GM18507 (cell line): ENCODE data around the gene IFT172.
"Not testable (repeated sequence)": the region's sequence is repeated elsewhere in the genome, so short reads cannot be mapped to it uniquely, and the experiment has no call there.

ENCODE experiments used
- DNase-seq: peaks from one replicate; pipeline ENCODE4 v3.0.0; 2011; ENCODE audit warnings: low read depth; ENCODE audit not compliant: insufficient read length; ENCODE audit errors: extremely low spot score
- FAIRE-seq: peaks from 2 replicates; lab custom pipeline; 2011; peaks lifted over from hg19 to GRCh38; lab: Jason Lieb, UNC

The IFT172 gene

GRCh38 chr2:27431395-27431794, 58.1 kb downstream of the IFT172 start:
- DNase-seq, result no peak
- no peak for FAIRE-seq

GRCh38 chr2:27428978-27429541, 60.5 kb downstream of the IFT172 start:
- DNase-seq, result peak; percentile 76
- peak; percentile 49 for FAIRE-seq

DNA sequence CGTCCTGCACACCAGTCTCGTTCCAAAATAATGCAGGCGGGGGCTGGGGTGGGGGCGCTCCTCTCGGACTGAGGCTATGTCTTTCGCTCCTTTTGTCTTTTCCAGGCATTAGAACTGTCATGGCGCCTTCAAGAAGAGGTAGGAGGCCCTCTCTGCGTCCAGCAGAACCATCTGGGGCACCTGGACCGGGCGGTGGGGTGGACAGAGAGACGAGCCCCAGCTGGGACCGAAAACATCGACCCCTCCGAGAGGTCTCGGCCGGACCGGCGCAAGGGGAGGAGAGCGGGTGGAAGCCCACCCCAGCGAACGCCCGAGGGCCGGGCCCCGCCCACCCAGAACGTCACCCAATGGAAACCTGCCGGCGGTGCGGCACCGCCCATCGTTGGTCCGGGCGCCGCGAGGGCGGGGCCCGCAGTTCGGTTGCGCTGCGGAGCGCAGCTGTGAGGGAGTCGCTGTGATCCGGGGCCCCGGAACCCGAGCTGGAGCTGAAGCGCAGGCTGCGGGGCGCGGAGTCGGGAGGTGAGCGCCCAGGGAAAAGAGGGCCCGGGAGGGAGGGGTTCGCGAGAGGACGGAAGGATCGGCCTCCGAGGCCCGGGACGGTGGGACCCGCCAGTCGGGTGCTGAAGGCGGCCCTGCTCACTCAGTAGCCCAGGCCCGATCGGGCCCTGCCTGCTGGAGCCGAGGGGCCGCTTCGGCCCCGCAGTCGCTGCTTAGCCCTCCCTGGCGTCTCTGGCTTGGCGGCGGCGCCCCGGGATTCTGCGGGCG, 61.1 kb downstream of the IFT172 start, which contains the start of gene NRBP1:
Gene NRBP1 (plus strand): TSS at position 419 of the 765 bp plus-strand sequence. CDS start 4,643 bp downstream, outside the sequence.
- FAIRE-seq (peak; percentile 88), DNase-seq (peak; percentile 81)

DNA sequence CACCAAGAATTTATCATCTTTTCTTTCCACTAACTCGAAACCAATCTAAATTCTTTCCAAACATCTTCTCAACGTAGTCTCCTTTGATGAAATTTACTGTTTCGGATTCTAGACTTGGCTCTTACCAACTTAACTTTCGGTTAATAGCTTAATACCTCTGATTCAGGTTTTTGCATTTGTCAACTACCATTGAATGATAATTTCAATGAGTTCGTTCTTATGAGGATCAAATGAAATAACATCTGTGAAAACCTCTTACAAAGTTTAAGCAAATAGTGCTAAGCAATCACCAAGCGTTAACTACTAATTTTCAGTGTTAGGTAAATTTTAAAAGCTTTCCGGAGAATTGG, 61.7 kb downstream of the IFT172 start:
- FAIRE-seq (peak; percentile 18), DNase-seq (no peak)

GRCh38 chr2:27425039-27425438, 64.5 kb downstream of the IFT172 start:
- FAIRE-seq, DNase-seq: not testable (repeated sequence)

DNA sequence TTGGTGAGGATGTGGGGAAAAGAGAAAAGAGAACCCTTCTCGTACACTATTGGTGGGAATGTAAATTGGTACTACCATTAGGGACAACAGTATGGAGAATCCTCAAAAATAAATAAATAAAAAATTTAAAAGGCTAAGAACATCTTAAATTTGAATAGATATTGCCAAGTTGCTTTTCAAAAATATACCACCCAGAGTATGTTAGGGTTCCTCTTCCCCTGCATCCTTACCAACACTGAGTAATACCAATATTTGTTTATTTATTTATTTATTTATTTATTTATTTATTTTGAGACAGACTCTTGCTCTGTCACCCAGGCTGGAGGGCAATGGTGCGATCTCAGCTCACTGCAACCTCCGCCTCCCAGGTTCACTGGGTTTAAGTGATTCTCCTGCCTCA, 66.6 kb downstream of the IFT172 start:
- DNase-seq, result no peak
- FAIRE-seq, result no peak

- DNase-seq (no peak), FAIRE-seq (no peak)
Measured at GRCh38 chr2:27421660-27422250, 67.8 kb downstream of the IFT172 start.

- FAIRE-seq (no peak), DNase-seq (no peak)
Measured at GRCh38 chr2:27420996-27421395, 68.5 kb downstream of the IFT172 start.

GRCh38 chr2:27416151-27416550, 73.4 kb downstream of the IFT172 start:
- DNase-seq (no peak), FAIRE-seq (no peak)

- DNase-seq (no peak), FAIRE-seq (no peak)
Measured at GRCh38 chr2:27412419-27413152, 77.0 kb downstream of the IFT172 start.

DNA sequence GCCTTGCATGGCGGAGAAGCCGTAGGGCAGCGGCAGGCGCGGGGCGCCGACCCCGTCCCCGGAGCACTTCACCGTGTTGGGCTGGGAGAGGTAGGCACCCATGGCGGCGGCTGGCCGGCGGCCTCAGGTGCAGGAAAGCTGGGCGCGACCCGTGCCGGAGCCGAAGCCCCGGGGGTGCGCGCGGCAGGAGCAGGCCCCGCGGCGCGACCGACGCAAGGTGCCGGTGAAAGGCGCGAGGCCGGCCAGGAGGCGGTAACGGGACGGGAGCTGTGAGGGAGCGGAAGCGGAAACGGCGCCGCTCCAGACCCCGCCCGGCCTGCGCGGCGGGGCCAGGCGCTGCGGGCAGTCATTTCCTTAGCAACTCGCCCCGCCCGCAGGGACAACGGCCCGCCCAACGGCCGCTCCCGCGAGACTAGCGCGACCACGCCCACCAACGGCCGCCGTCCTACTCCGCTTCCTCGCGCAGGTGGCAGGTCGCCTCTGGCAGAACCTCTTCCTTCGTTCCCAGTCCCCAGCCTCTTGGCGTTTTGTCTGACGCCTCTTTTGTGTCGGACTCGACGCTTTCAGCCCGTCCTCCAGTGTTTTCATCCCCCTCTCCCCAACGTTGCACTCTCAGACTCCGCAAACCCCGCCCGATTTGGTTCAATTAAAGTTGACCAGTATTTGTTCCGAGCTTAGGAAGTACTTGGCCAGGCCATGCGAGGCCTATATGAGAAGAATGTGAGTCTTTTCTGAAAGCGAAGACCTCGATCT, 80.0 kb downstream of the IFT172 start, which contains the start of gene PPM1G:
Gene PPM1G (minus strand): TSS at position 271 of the 753 bp plus-strand sequence. CDS start 169 bp downstream, at position 102.
- FAIRE-seq, result peak; percentile 88
- DNase-seq, result peak; percentile 92

GRCh38 chr2:27408601-27409320, 80.8 kb downstream of the IFT172 start:
- DNase-seq, result no peak
- no peak for FAIRE-seq

DNA sequence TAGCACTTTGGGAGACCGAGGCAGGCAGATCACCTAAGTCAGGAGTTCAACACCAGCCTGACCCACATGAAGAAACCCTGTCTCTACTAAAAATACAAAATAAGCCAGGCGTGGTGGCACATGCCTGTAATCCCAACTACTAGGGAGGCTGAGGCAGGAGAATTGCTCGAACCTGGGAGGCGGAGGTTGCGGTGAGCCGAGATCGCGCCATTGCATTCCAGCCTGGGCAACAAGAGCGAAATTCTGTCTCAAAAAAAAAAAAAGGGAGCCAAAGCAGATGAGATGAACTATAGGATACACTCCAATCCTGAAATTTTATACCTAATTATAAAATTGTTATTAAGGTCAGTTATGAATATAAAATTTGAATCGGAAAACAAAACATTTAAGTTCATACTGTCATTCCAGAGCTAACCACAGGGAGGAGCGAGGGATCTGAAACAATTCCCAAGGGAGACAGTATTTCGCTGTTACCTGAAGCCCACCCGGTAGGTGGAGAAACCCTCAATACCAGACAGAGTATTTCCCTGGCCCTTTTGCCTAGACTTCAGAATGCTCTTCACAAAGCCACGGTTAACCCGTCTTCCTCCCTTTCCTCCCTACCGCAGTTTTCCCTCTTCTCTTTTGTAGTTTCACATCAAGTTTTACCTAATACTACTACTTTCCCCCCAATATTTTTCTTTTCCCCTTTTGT, 81.6 kb downstream of the IFT172 start:
- DNase-seq, result no peak
- FAIRE-seq, result no peak

DNA sequence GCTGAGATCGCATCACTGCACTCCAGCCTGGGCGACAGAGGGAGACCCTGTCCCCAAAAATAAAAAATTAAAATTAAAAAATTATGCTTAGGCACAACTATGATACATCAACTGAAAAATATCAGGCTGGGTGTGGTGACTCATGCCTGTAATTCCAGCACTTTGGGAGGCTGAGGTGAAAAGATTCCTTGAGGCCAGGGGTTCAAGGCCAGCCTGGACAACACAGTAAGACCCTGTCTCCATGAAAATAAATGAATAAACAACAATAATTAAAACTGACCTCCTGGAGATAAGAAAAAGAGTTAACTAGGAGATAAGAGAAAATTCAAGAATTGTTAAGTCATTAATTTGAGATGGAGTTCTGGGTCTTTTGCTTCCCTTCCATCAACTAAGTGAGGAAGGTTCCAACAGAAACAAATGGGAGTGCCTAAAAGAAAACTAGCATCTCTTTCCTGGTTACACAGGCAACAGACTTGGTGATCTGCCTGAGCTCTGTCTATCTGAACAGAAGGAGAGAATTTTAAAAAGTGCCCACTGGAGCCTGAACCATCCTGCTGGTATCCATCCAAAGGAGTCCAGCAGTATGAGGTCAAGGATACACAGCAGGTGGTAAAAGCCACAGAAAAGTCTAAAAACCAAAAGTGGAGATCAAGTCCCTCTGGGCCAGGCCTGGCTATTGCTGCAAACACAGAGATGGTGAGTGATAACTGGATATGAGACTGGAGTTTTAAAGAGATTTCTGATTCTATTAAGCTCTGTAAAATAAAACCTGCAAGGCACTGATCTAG, 89.0 kb downstream of the IFT172 start:
- FAIRE-seq (no peak), DNase-seq (no peak)

DNA sequence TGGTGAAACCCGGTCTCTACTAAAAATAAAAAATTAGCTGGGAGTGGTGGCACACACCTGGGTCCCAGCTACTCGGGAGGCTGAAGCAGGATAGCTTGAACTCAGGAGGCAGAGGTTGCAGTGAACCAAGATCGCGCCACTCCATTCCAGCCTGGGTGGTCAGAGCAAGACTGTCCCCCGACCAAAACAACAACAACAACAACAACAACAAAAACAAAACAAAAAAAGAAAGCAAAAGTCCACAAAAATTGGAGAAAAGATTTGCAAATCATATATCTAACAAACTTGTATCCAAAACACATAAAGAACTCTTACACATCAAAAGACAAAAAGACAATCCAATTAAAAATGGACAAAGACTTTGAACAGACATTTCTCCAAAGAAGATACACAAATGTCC, 90.6 kb downstream of the IFT172 start:
- DNase-seq (no peak), FAIRE-seq (no peak)
